Measurements from ENCODE around the gene RFLNA.
A peak's percentile ranks its signal among the peaks of the same experiment; 100 is the strongest.
"Not testable (repeated sequence)": the region's sequence is repeated elsewhere in the genome, so short reads cannot be mapped to it uniquely, and the experiment has no call there.

The RFLNA gene

DNA sequence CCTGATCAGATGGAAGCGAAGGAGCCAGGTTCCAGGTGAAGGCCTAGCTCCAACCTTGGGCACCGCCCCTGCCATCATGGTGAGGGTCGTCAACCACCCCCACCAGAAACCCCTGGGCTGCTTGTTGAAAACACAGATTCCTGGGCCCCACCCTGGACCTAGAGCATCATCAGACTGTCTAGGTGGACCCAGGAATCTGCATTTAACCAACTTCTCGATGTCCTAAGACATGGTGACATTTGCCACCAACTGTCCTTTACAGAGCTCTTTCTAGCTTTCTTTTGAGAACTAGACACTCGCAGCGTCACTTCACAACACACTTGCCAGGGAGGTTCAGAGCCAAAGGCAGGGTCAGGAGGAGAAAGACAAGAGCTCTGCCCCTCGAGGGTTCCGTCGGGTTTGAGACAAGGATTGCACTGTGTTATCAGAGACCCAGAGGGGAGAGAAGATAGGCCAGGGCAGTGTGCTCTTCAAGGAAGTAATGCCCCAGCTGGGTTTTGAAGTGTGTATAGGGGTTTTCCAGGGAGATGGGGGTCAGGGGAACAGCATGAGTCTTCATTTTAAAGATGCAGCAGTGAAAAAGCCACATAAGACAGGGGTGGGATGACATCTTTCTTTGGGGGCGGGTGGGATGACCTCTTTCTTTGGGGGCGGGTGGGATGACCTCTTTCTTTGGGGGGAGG, 24.6 kb downstream of the RFLNA start:
- no peak for DNase-seq (ENCODE audit: low read depth in 3 of 3)

GRCh38 chr12:124321040-124321481, 26.2 kb downstream of the RFLNA start:
- DNase-seq (ENCODE audit: low read depth in 3 of 3): peak; percentile 31 to 74 (median 41)

GRCh38 chr12:124321556-124322270, 26.8 kb downstream of the RFLNA start:
- no peak for DNase-seq (ENCODE audit: low read depth in 3 of 3)

- no peak for DNase-seq (ENCODE audit: low read depth in 3 of 3)
These were observed 27.5 kb downstream of the RFLNA start for GRCh38 chr12:124322271-124322998.

- not testable (repeated sequence) for DNase-seq (ENCODE audit: low read depth in 3 of 3)
These were observed 28.1 kb downstream of the RFLNA start for GRCh38 chr12:124322999-124323328.

DNA sequence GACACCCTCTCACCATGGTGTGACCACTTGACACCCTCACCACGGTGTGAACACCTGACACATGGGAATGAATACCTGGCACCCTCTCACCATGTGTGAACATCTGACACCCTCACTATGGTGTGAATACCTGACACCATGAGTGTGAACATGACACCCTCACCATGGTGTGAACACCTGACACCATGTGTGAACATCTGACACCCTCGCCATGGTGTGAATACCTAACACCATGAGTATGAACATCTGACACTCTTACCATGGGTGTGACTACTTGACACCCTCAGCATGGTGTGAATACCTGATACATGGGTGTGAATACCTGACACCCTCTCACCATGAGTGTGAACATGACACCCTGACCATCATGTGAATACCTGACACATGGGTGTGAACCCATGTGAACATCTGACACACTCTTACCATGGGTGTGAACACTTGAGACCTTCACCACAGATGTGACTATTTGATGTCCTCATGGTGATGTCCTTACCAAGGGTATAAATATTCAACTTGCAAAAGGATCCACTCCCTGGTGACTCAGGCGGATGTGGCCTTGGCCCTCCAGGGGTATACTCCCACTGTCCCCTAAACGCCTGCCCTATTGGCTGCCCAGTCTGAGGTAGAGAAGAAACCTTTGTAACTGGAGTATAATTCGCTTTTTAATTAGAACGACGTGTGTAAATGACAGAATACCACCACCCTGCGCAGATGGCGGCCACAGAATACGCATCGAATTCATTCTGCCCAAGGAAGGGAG, 29.1 kb downstream of the RFLNA start:
- no peak for DNase-seq (ENCODE audit: low read depth in 3 of 3)

- DNase-seq (ENCODE audit: low read depth in 3 of 3): no peak
These were observed 30.2 kb downstream of the RFLNA start for GRCh38 chr12:124324803-124325705.

- no peak for DNase-seq (ENCODE audit: low read depth in 3 of 3)
These were observed 31.2 kb downstream of the RFLNA start for GRCh38 chr12:124326104-124326503.

DNA sequence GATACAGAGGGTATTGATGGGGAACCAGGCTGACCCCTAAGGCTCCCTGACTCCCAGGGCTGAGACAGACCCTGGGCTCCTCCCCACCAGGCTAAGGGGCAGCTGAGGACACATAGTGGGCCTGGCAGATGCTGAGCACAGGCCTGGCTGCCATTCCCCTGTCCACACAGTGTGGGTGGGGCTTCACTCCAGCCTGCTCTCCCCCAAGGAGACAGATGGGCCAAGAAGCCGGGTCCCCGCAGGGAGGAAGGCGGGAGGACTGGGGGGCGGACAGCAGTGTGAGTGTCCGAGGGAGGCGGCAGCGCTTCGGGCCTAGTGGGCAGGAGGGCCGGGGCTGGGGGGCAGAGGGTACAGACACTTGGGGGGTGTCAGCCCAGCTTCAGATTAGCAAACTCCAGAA, 32.0 kb downstream of the RFLNA start:
- no peak for DNase-seq (ENCODE audit: low read depth in 3 of 3)

DNA sequence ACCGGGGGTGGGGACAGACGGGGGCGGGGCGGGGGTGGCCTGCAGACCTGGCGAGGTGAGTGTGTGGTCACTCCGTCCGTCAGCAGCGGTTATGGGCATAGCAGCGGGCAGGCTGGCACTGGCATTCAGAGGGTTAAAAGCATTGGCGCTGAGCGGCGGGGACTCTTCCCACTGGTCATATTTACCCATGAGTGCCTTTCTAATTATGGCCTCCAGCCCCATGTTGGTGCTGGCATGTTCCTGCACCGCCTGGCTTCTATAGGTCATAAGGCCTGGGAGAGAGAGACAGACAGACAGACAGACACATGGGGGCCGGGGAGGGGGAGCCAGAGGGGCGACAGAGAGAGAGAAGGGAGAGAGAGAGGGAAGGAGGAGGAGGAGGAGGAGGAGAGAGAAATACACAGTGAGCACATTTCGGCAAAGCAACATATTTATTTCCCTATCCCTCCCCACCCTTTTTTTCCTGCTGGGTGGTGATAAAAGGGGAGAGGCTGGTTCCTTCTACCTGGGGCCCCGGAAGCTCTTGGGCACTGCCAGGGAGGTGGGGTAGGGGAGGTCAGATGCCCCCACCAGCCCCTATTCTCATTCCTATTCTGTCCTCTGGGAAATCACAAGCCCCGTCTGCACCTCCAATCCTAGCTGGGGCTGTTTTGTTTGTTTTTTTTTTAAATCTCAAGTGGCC, 32.6 kb downstream of the RFLNA start:
- no peak for DNase-seq (ENCODE audit: low read depth in 3 of 3)

DNA sequence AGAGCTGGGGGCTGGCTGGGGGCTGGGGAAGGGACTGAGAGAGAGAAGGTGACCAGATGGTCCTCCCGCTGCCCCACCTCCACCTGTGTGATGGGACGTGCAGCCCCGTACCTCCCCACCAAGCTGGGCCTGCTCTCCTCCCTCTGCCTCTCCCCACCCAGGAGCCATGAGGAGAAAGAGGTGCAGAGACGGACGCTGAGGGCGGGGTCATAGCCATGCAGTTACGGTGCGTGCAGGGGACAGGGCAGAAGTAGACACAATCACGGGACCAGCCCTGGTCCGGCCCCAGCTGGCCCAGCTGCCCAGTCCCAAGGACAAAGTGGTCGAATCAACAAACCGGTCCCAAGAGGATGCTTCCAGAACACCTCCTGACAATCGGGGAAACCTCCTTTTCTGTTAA, 33.2 kb downstream of the RFLNA start:
- no peak for DNase-seq (ENCODE audit: low read depth in 3 of 3)

- DNase-seq (ENCODE audit: low read depth in 3 of 3): no peak
These were observed 33.7 kb downstream of the RFLNA start for GRCh38 chr12:124328636-124329035.

- no peak for DNase-seq (ENCODE audit: low read depth in 3 of 3)
These were observed 37.3 kb downstream of the RFLNA start for GRCh38 chr12:124332058-124332672.

DNA sequence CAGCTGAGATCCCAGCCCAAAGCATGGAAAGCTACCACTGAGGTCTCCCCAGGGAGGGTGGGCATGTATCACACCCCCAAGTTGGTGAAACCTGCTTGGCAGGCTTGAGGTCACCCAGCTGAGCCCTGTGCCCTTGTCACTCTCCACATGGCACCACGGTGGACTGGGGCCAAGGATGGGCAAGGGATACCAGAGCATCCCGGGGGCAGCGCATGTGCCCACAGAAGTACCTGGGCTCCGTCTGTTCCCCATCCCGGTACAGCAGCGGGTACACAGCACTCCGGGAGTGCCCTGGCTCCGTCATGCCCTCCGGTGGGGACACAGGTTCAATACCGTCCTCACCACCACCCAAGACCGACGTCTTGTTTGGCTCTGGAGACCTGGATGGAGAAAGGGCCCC, 38.0 kb downstream of the RFLNA start:
- DNase-seq (ENCODE audit: low read depth in 3 of 3): no peak

DNA sequence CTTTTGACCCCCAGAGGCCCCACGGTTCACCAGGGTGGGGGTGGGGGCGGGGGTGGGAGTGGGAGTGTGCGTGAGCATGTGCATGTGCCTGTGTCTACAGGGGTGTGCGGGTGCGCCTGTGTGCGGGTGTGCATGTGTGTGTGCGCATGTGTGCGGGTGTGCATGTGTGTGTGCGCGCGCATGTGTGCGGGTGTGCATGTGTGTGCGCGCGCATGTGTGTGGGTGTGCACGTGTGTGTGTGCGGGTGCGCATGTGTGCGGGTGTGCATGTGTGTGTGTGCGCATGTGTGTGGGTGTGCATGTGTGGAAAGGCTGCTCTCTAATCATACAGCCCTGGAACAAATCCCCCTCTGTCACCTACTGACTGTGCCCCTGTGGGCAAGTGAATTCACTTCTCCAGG, 38.8 kb downstream of the RFLNA start:
- DNase-seq (ENCODE audit: low read depth in 3 of 3): no peak

DNA sequence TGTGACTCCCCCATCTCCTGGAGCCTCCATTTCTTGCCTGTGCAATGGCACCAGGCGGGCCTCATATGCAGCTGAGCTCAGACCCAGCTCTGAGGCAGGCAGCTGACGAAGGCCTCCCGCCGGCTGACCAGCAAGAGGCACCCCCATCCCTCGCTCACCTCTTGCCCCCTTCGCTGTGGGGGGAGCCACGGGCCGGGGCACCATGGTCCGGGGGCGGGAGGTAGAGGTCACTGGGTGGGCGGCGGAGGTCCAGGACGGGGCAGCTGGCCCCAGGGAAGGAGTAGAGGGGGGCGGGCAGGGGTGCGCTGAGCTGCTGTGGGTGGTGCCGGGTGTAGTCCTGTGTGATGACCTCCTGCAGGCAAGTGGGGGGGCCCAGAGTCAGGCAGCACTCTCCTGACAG, 39.4 kb downstream of the RFLNA start:
- no peak for DNase-seq (ENCODE audit: low read depth in 3 of 3)

GRCh38 chr12:124334976-124335375, 40.1 kb downstream of the RFLNA start:
- no peak for DNase-seq (ENCODE audit: low read depth in 3 of 3)

- no peak for DNase-seq (ENCODE audit: low read depth in 3 of 3)
These were observed 40.7 kb downstream of the RFLNA start for GRCh38 chr12:124335426-124336183.

GRCh38 chr12:124336184-124336437, 41.2 kb downstream of the RFLNA start:
- DNase-seq (ENCODE audit: low read depth in 3 of 3): no peak
